AG04449 (cell line): ENCODE measurements around the gene ODAM.

Experiments
- CTCF ChIA-PET: fragments of 350-600 bp; formaldehyde crosslinking; extraction: SDS; loops from one replicate; lab custom pipeline; 2021; ENCODE audit warnings: antibody characterized with exemption; lab: Yijun Ruan, JAX
- POLR2A ChIA-PET: fragments of 400-600, 350-600 bp; formaldehyde crosslinking; extraction: SDS; loops from one replicate; lab custom pipeline; 2020; ENCODE audit warnings: antibody characterized with exemption, inconsistent platforms; lab: Yijun Ruan, JAX
- DNase-seq: peaks from one replicate; pipeline ENCODE4 v3.0.0-alpha.2; 2010; ENCODE audit warnings: low read depth, low spot score
- H3K4me3 ChIP-seq: 2 replicates; pipeline ENCODE4 v1.5.1; 2011; ENCODE audit warnings: low read depth, mild to moderate bottlenecking, control low read depth, low read length
- CTCF ChIP-seq: IDR thresholded peaks from one replicate; pipeline ENCODE4 v1.5.1; 2011; ENCODE audit warnings: mild to moderate bottlenecking, moderate library complexity, low read length, control low read depth, inconsistent platforms; ENCODE audit not compliant: insufficient read depth; ENCODE audit errors: missing control alignments

Gene ODAM

GRCh38 chr4:70187216-70187615 is 8.3 kb upstream of the ODAM start:
- no peak for DNase-seq
- no peak overlapping the region for H3K4me3 ChIP-seq
- ChIA-PET CTCF (no interaction called here), POLR2A (no interaction called here)
- TF ChIP-seq CTCF = no peak

- POLR2A ChIA-PET = no interaction called here
- CTCF ChIA-PET = no interaction called here
- no peak for TF ChIP-seq CTCF
- no peak overlapping the region for H3K4me3 ChIP-seq
- DNase-seq = no peak
Measured at GRCh38 chr4:70190579-70190978, 4.9 kb upstream of the ODAM start.

- DNase-seq = no peak
- ChIA-PET POLR2A (no interaction called here), CTCF (interaction anchor here (1.3 kb wide), 1 partner anchor 8 kb away, joined by 5 read pairs; no protein-coding TSS in a partner anchor)
- no peak for TF ChIP-seq CTCF
- no peak overlapping the region for H3K4me3 ChIP-seq
Measured at GRCh38 chr4:70191647-70192046, 3.9 kb upstream of the ODAM start.

- CTCF ChIA-PET = no interaction called here
- TF ChIP-seq CTCF = no peak
- POLR2A ChIA-PET = no interaction called here
- no peak overlapping the region for H3K4me3 ChIP-seq
- DNase-seq = no peak
Measured at GRCh38 chr4:70192895-70193294, 2.6 kb upstream of the ODAM start.

GRCh38 chr4:70196857-70197256 is 1.3 kb downstream of the ODAM start:
- TF ChIP-seq CTCF = no peak
- CTCF ChIA-PET = interaction anchor here (1.4 kb wide), 1 partner anchor 13 kb away, joined by 10 read pairs; no protein-coding TSS in a partner anchor
- POLR2A ChIA-PET = no interaction called here
- no peak overlapping the region for H3K4me3 ChIP-seq
- DNase-seq = no peak

GRCh38 chr4:70197842-70198241 is 2.3 kb downstream of the ODAM start:
- H3K4me3 ChIP-seq = no peak overlapping the region

More at GRCh38 chr4:70197842-70198241, 2.3 kb downstream of the ODAM start:
- TF ChIP-seq CTCF = no peak
- DNase-seq = no peak
- ChIA-PET POLR2A (no interaction called here), CTCF (interaction anchor here (1.0 to 1.1 kb wide), 3 partner anchors 13 to 15 kb away, joined by 3 read pairs; no protein-coding TSS in a partner anchor)
